ENCODE data around the gene LHX3.

The LHX3 gene

GRCh38 chr9:136171801-136172411 is 33.0 kb downstream of the LHX3 start:
- no peak for TF ChIP-seq CTCF (IDR thresholded peaks at IDR 0.05; ENCODE audit: control insufficient read depth, insufficient read depth, low read depth, low read length, missing control alignments)
- no peak overlapping the region for H3K4me3 ChIP-seq (ENCODE audit: control insufficient read depth, low read depth, low read length)
- no peak for DNase-seq (ENCODE audit: low read depth)

- no peak for DNase-seq (ENCODE audit: low read depth)
- H3K4me3 ChIP-seq (ENCODE audit: control insufficient read depth, low read depth, low read length), result no peak overlapping the region
- no peak for TF ChIP-seq CTCF (IDR thresholded peaks at IDR 0.05; ENCODE audit: control insufficient read depth, insufficient read depth, low read depth, low read length, missing control alignments)
Observed at GRCh38 chr9:136171009-136171800, 33.7 kb downstream of the LHX3 start.

GRCh38 chr9:136170006-136170901 is 34.7 kb downstream of the LHX3 start:
- H3K4me3 ChIP-seq (ENCODE audit: control insufficient read depth, low read depth, low read length), result no peak overlapping the region
- TF ChIP-seq CTCF (IDR thresholded peaks at IDR 0.05; ENCODE audit: control insufficient read depth, insufficient read depth, low read depth, low read length, missing control alignments), result peak; percentile 84
- DNase-seq (ENCODE audit: low read depth), result no peak

- H3K4me3 ChIP-seq (ENCODE audit: control insufficient read depth, low read depth, low read length), result no peak overlapping the region
- no peak for TF ChIP-seq CTCF (IDR thresholded peaks at IDR 0.05; ENCODE audit: control insufficient read depth, insufficient read depth, low read depth, low read length, missing control alignments)
- DNase-seq (ENCODE audit: low read depth), result no peak
Observed at GRCh38 chr9:136169495-136169894, 35.4 kb downstream of the LHX3 start.

GRCh38 chr9:136163248-136163850 is 41.6 kb downstream of the LHX3 start:
- H3K4me3 ChIP-seq (ENCODE audit: control insufficient read depth, low read depth, low read length), result no peak overlapping the region
- TF ChIP-seq CTCF (IDR thresholded peaks at IDR 0.05; ENCODE audit: control insufficient read depth, insufficient read depth, low read depth, low read length, missing control alignments), result no peak
- no peak for DNase-seq (ENCODE audit: low read depth)

- no peak overlapping the region for H3K4me3 ChIP-seq (ENCODE audit: control insufficient read depth, low read depth, low read length)
- DNase-seq (ENCODE audit: low read depth), result no peak
- TF ChIP-seq CTCF (IDR thresholded peaks at IDR 0.05; ENCODE audit: control insufficient read depth, insufficient read depth, low read depth, low read length, missing control alignments), result no peak
Observed at GRCh38 chr9:136160995-136161610, 43.8 kb downstream of the LHX3 start.

Measured in AG09309 (cell line).